CD4-positive, alpha-beta T cell treated with Interleukin-17A for 4 hours (primary cell): ENCODE results near the gene ANKRD65.
"Not testable (repeated sequence)": the region's sequence is repeated elsewhere in the genome, so short reads cannot be mapped to it uniquely, and the experiment has no call there.

Experiments used
- DNase-seq: peaks from one replicate; pipeline ENCODE4 v3.0.0-alpha.2; 2020; ENCODE audit warnings: mixed read lengths

ANKRD65 gene

GRCh38 chr1:1393014-1393413 lies 28.1 kb downstream of the ANKRD65 start:
- DNase-seq = no peak

- DNase-seq = no peak
These were observed 29.9 kb downstream of the ANKRD65 start for GRCh38 chr1:1391225-1391624.

GRCh38 chr1:1390675-1391074 lies 30.4 kb downstream of the ANKRD65 start:
- no peak for DNase-seq

GRCh38 chr1:1388078-1388472 lies 33.0 kb downstream of the ANKRD65 start:
- no peak for DNase-seq

- DNase-seq = no peak
These were observed 33.7 kb downstream of the ANKRD65 start for GRCh38 chr1:1387098-1388077.

- DNase-seq = no peak
These were observed 35.1 kb downstream of the ANKRD65 start for GRCh38 chr1:1385931-1386330.

GRCh38 chr1:1385339-1385738 lies 35.7 kb downstream of the ANKRD65 start:
- DNase-seq = not testable (repeated sequence)

GRCh38 chr1:1381294-1381693 lies 39.8 kb downstream of the ANKRD65 start:
- DNase-seq = no peak

GRCh38 chr1:1380860-1381259 lies 40.2 kb downstream of the ANKRD65 start:
- DNase-seq = no peak

GRCh38 chr1:1377540-1378205 lies 43.4 kb downstream of the ANKRD65 start:
- DNase-seq = no peak

- DNase-seq = no peak
These were observed 44.4 kb downstream of the ANKRD65 start for GRCh38 chr1:1376551-1377226.

GRCh38 chr1:1374929-1375662 lies 46.0 kb downstream of the ANKRD65 start, which contains the start of gene AURKAIP1:
AURKAIP1 (minus strand) TSS chr1:1375207; CDS start chr1:1374756, 451 bp downstream.
- DNase-seq = peak; percentile 95

- DNase-seq = no peak
These were observed 46.5 kb downstream of the ANKRD65 start for GRCh38 chr1:1374589-1374928.

- DNase-seq = no peak
These were observed 47.1 kb downstream of the ANKRD65 start for GRCh38 chr1:1373815-1374588.

GRCh38 chr1:1373051-1373814 lies 47.8 kb downstream of the ANKRD65 start:
- no peak for DNase-seq

GRCh38 chr1:1371746-1372711 lies 49.0 kb downstream of the ANKRD65 start:
- peak; percentile 86 for DNase-seq

- DNase-seq = peak; percentile 45
These were observed 49.7 kb downstream of the ANKRD65 start for GRCh38 chr1:1371364-1371745.

GRCh38 chr1:1370771-1371300 lies 50.2 kb downstream of the ANKRD65 start:
- no peak for DNase-seq

- DNase-seq = not testable (repeated sequence)
These were observed 51.0 kb downstream of the ANKRD65 start for GRCh38 chr1:1370094-1370493.
